G401 (cell line): Measurements from ENCODE around the gene MAS1L. TPM values are rescaled to one million over a fixed set of nuclear protein-coding genes. Genes with fewer than 3 reads are reported as not detected.
"Not testable (repeated sequence)": the region's sequence is repeated elsewhere in the genome, so short reads cannot be mapped to it uniquely, and the experiment has no call there.

ENCODE experiments used
- DNase-seq: peaks from one replicate; pipeline ENCODE4 v3.0.0-alpha.2; 2015; ENCODE audit warnings: low spot score
- in situ Hi-C: cut with HindIII; loops from 2 replicates; pipeline ENCODE4 v1.10.0; 2016; ENCODE audit warnings: low sequenced_read_pairs, mixed read lengths
- total RNA-seq: library from RNA; depleted of rRNA; stranded (reverse); fragments of >200 nt; shearing (Covaris generic); gene quantifications from 2 replicates; pipeline ENCODE4 v1.2.3, GENCODE V29; 2014; rRNA removed

The MAS1L gene
- total RNA-seq, 1 experiment from 2014 or later: not detected

- DNase-seq: no peak
- in situ Hi-C loops: no loop called here
Measured at GRCh38 chr6:29439006-29439405, 48.8 kb downstream of the MAS1L start, which contains the start of gene OR10C1. TSS of gene OR10C1 (plus strand) at chr6:29439306. CDS start at chr6:29440016, 710 bp downstream.

- DNase-seq, in situ Hi-C loops: not testable (repeated sequence)
Measured at GRCh38 chr6:29436730-29437129, 51.0 kb downstream of the MAS1L start.

Other genes with a start within 250 kb of the MAS1L start
- gene OR14J1, start 186.3 kb downstream of the MAS1L start, total RNA-seq: not detected in 2 replicates
- not detected in 2 replicates for gene OR5V1, start 119.1 kb downstream of the MAS1L start, total RNA-seq
- gene OR12D3, start 112.7 kb downstream of the MAS1L start, total RNA-seq: not detected in 2 replicates
- not detected in 2 replicates for gene OR12D2, start 92.3 kb downstream of the MAS1L start, total RNA-seq
- not detected in 2 replicates for gene OR12D1, start 73.0 kb downstream of the MAS1L start, total RNA-seq
- gene OR10C1, start 48.6 kb downstream of the MAS1L start, total RNA-seq: not detected in 2 replicates
- not detected in 2 replicates for gene OR11A1, start 30.9 kb downstream of the MAS1L start, total RNA-seq
- gene OR2H1, start 30.8 kb downstream of the MAS1L start, total RNA-seq: not detected in 2 replicates
- 0.17 TPM in 1 of 2 replicates, not detected in the other for gene UBD, start 71.8 kb upstream of the MAS1L start, total RNA-seq
- gene OR2H2, start 97.2 kb upstream of the MAS1L start, total RNA-seq: not detected in 2 replicates
- gene GABBR1, start 145.2 kb upstream of the MAS1L start, total RNA-seq: 2.2 and 3.6 TPM in 2 replicates
- gene MOG, start 169.1 kb upstream of the MAS1L start, total RNA-seq: not detected in 2 replicates
- not detected in 2 replicates for gene ZFP57, start 193.2 kb upstream of the MAS1L start, total RNA-seq
- gene HLA-F, start 235.5 kb upstream of the MAS1L start, total RNA-seq: not detected in 2 replicates